MM.1S (cell line): ENCODE data around the gene HM13.

Experiments used
- EZH2 ChIP-seq: fragments of 300-600 bp; sonication (generic); optimal IDR thresholded peaks from 2 replicates; pipeline ENCODE3; 2017; ENCODE audit warnings: low read depth, mild to moderate bottlenecking, antibody characterized with exemption, low read length, mixed read lengths
- TF ChIP-seq, protein P1 (sequence below): fragments of 300-600 bp; sonication (generic); IDR thresholded peaks from 2 replicates; pipeline ENCODE4 v1.5.1; 2016; ENCODE audit warnings: antibody characterized with exemption, low read length, mixed read lengths

DNA sequence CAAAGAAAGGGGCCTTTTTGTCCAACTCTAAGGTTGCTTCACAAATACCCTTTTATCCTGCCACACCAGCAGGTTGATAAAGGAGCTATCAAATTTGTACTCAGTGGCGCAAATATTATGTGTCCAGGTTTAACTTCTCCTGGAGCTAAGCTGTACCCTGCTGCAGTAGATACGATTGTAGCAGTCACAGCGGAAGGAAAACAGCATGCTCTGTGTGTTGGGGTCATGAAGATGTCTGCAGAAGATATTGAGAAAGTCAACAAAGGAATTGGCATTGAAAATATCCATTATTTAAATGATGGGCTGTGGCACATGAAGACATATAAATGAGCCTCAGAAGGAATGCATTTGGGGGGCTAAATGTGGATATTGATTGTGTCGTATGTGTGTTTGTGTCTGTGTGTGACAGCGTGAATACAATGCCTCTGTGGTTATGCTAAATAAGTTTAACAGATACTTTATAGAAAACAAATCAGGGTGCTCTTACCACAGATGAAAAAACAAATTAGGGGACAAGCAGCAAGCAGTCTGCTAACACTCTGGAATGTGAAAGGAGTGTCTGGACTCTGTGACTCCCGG lies 33.6 kb downstream of the HM13 start:
- TF ChIP-seq EZH2, result no peak
- TF ChIP-seq, protein P1, sequence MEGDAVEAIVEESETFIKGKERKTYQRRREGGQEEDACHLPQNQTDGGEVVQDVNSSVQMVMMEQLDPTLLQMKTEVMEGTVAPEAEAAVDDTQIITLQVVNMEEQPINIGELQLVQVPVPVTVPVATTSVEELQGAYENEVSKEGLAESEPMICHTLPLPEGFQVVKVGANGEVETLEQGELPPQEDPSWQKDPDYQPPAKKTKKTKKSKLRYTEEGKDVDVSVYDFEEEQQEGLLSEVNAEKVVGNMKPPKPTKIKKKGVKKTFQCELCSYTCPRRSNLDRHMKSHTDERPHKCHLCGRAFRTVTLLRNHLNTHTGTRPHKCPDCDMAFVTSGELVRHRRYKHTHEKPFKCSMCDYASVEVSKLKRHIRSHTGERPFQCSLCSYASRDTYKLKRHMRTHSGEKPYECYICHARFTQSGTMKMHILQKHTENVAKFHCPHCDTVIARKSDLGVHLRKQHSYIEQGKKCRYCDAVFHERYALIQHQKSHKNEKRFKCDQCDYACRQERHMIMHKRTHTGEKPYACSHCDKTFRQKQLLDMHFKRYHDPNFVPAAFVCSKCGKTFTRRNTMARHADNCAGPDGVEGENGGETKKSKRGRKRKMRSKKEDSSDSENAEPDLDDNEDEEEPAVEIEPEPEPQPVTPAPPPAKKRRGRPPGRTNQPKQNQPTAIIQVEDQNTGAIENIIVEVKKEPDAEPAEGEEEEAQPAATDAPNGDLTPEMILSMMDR, result no peak
